HepG2 (cell line): ENCODE data around the gene EIF4G2. TPM values are rescaled to one million over a fixed set of nuclear protein-coding genes. Genes with fewer than 3 reads are reported as not detected.

ENCODE experiments used
- CERS6 ChIP-seq: sonication (generic); formaldehyde crosslinking; IDR thresholded peaks from 2 replicates; pipeline ENCODE4 v1.5.0; 2020; ENCODE audit warnings: missing genetic modification reagents
- DNMT1 ChIP-seq: sonication (generic); formaldehyde crosslinking; IDR thresholded peaks from 2 replicates; pipeline ENCODE4 v1.5.1; 2020; ENCODE audit warnings: mild to moderate bottlenecking, missing genetic modification reagents
- FLYWCH1 ChIP-seq: sonication (generic); formaldehyde crosslinking; IDR thresholded peaks from 2 replicates; pipeline ENCODE4 v1.8.1; 2023; ENCODE audit warnings: mild to moderate bottlenecking, missing genetic modification reagents
- FOSL2 ChIP-seq: sonication (generic); formaldehyde crosslinking; IDR thresholded peaks from 2 replicates; pipeline ENCODE4 v1.4.0; 2020; ENCODE audit warnings: missing genetic modification reagents
- FUBP1 ChIP-seq: sonication (generic); formaldehyde crosslinking; IDR thresholded peaks from 2 replicates; pipeline ENCODE4 v1.5.1; 2020; ENCODE audit warnings: missing genetic modification reagents, mild to moderate bottlenecking, borderline replicate concordance
- MED13 ChIP-seq: sonication (generic); formaldehyde crosslinking; IDR thresholded peaks from 2 replicates; pipeline ENCODE4 v1.5.0; 2020; ENCODE audit warnings: missing genetic modification reagents
- MYNN ChIP-seq: sonication (generic); formaldehyde crosslinking; IDR thresholded peaks from 2 replicates; pipeline ENCODE4 v1.4.0; 2020; ENCODE audit warnings: mild to moderate bottlenecking, low read depth, missing genetic modification reagents
- NFYC ChIP-seq: IDR thresholded peaks from 2 replicates; pipeline ENCODE4 v1.6.1; 2016; ENCODE audit warnings: missing genetic modification reagents, missing compliant biosample characterization
- PLSCR1 ChIP-seq: sonication (generic); formaldehyde crosslinking; IDR thresholded peaks from 2 replicates; pipeline ENCODE4 v1.5.0; 2020; ENCODE audit warnings: missing genetic modification reagents, mild to moderate bottlenecking, borderline replicate concordance
- PPARG ChIP-seq: conservative IDR thresholded peaks from 2 replicates; pipeline ENCODE4 v1.6.1; 2016; ENCODE audit warnings: missing biosample characterization, missing genetic modification reagents
- SNAPC2 ChIP-seq: sonication (generic); formaldehyde crosslinking; IDR thresholded peaks from 2 replicates; pipeline ENCODE4 v1.8.1; 2022; ENCODE audit warnings: mild to moderate bottlenecking, missing genetic modification reagents
- SP140L ChIP-seq: sonication (generic); formaldehyde crosslinking; IDR thresholded peaks from 2 replicates; pipeline ENCODE4 v1.4.0; 2020; ENCODE audit warnings: missing genetic modification reagents, borderline replicate concordance
- WIZ ChIP-seq: sonication (generic); formaldehyde crosslinking; IDR thresholded peaks from 2 replicates; pipeline ENCODE4 v1.5.1; 2020; ENCODE audit warnings: mild to moderate bottlenecking, missing genetic modification reagents
- ZBTB21 ChIP-seq: sonication (generic); formaldehyde crosslinking; IDR thresholded peaks from 2 replicates; pipeline ENCODE4 v1.4.0; 2020; ENCODE audit warnings: missing genetic modification reagents
- ZBTB49 ChIP-seq: sonication (generic); formaldehyde crosslinking; IDR thresholded peaks from 2 replicates; pipeline ENCODE4 v1.4.0; 2020; ENCODE audit warnings: missing genetic modification reagents, borderline replicate concordance
- ZNF136 ChIP-seq: sonication (generic); formaldehyde crosslinking; IDR thresholded peaks from 2 replicates; pipeline ENCODE4 v1.8.1; 2022; ENCODE audit warnings: low read depth, mild to moderate bottlenecking, moderate library complexity, missing genetic modification reagents
- ZNF224 ChIP-seq: sonication (generic); formaldehyde crosslinking; IDR thresholded peaks from 2 replicates; pipeline ENCODE4 v1.5.0; 2020; ENCODE audit warnings: mild to moderate bottlenecking, missing genetic modification reagents
- ZNF263 ChIP-seq: sonication (generic); formaldehyde crosslinking; IDR thresholded peaks from 2 replicates; pipeline ENCODE4 v1.4.0; 2020; ENCODE audit warnings: missing genetic modification reagents
- ZNF772 ChIP-seq: sonication (generic); formaldehyde crosslinking; IDR thresholded peaks from 2 replicates; pipeline ENCODE4 v1.5.0; 2020; ENCODE audit warnings: mild to moderate bottlenecking, missing genetic modification reagents
- polyA plus RNA-seq, 8 experiments: library from polyadenylated mRNA; depleted of rRNA in 3 of 8; stranded (reverse) in 7 of 8; unstranded in 1 of 8; fragments of >200 nt; fragmentation: Illumina TruSeq in 4 of 8; extraction: Trizol in 4 of 8; gene quantifications; 2 replicates each; pipeline versions ENCODE4 v1.2.1 to v1.2.3, GENCODE V29; 2011 to 2016; ENCODE audit warnings: low read depth in 4 of 8, missing spikeins in 1 of 8, mixed read lengths in 1 of 8; ENCODE audit not compliant: insufficient read depth in 1 of 8
- total RNA-seq, 5 experiments: library from RNA; depleted of rRNA; stranded (reverse); fragments of >200 nt; fragmentation: Illumina TruSeq; extraction: Trizol; gene quantifications; 2 replicates each; pipeline ENCODE4 v1.2.3, GENCODE V29; 2016; ENCODE audit warnings: low read depth in 1 of 5

Gene EIF4G2
- total and polyA plus RNA-seq, 2 of the 13 experiments (the other 11 are each of a cell fraction or from before 2014, with no cell fraction given) = 362 to 546 TPM

- TF ChIP-seq ZBTB49 (CRISPR knock-in tag) (no peak), PLSCR1 (CRISPR knock-in tag) (no peak; the same call in 1 of the 2 replicates), FUBP1 (CRISPR knock-in tag) (no peak), DNMT1 (CRISPR knock-in tag) (peak; percentile 83), ZNF263 (CRISPR knock-in tag) (no peak), MED13 (peak; percentile 39; the same call in 1 of the 2 replicates), SP140L (no peak), ZNF224 (peak; percentile 90), ZBTB21 (CRISPR knock-in tag) (peak; percentile 45; the same call in 1 of the 2 replicates), PPARG (no peak), ZNF772 (CRISPR knock-in tag) (peak; percentile 83), WIZ (CRISPR knock-in tag) (peak; percentile 87), FOSL2 (CRISPR knock-in tag) (peak; percentile 43; the same call in 1 of the 2 replicates), MYNN (CRISPR knock-in tag) (0 out of 2 replicates have a peak, but pooled peaks have one; percentile 28), ZNF136 (CRISPR knock-in tag) (no peak), SNAPC2 (CRISPR knock-in tag) (0 out of 2 replicates have a peak, but pooled peaks have one; percentile 17), NFYC (CRISPR knock-in tag) (peak; percentile 60), FLYWCH1 (CRISPR knock-in tag) (no peak), CERS6 (CRISPR knock-in tag) (no peak)
Observed at GRCh38 chr11:10750838-10751580, 57.7 kb downstream of the EIF4G2 start, which contains the start of gene CTR9 (continued).
